Activated naive CD8-positive, alpha-beta T cell treated with anti-CD3 and anti-CD28 coated beads for 36 hours (primary cell): Measurements from ENCODE around the gene OLFM1. TPM values are rescaled to one million over a fixed set of nuclear protein-coding genes. Genes with fewer than 3 reads are reported as not detected.

ENCODE experiments used
- DNase-seq: peaks from one replicate; pipeline ENCODE4 v3.0.0; 2021
- H3K27ac Mint-ChIP-seq: one replicate; pipeline ENCODE4 v1.8.0; 2022; ENCODE audit warnings: mild to moderate bottlenecking, moderate library complexity, mixed read lengths
- H3K27me3 Mint-ChIP-seq: one replicate; pipeline ENCODE4 v1.8.0; 2022; ENCODE audit warnings: mild to moderate bottlenecking, mixed read lengths
- H3K36me3 Mint-ChIP-seq: one replicate; pipeline ENCODE4 v1.8.0; 2021; ENCODE audit warnings: mild to moderate bottlenecking, mixed read lengths
- H3K4me1 Mint-ChIP-seq: one replicate; pipeline ENCODE4 v1.8.0; 2021; ENCODE audit warnings: mixed read lengths
- H3K4me3 Mint-ChIP-seq: one replicate; pipeline ENCODE4 v1.8.0; 2022; ENCODE audit warnings: mild to moderate bottlenecking, moderate library complexity, mixed read lengths
- H3K9me3 Mint-ChIP-seq: one replicate; pipeline ENCODE4 v1.8.0; 2022; ENCODE audit warnings: mixed read lengths
- total RNA-seq, 2 experiments: library from RNA; stranded (reverse); gene quantifications; one replicate each; pipeline ENCODE4 v1.2.3, GENCODE V29; 2021

The OLFM1 gene
- total RNA-seq, 2 experiments from 2014 or later, result not detected

- Mint-ChIP-seq H3K4me1 (peaks cover 3% of the 10 kb centered on the region), H3K27me3 (peaks cover 55% of the 10 kb centered on the region), H3K4me3 (no peak overlapping the region), H3K9me3 (no peaks in the 10 kb centered on the region), H3K27ac (no peak overlapping the region), H3K36me3 (no peaks in the 10 kb centered on the region)
- no peak for DNase-seq
Measured at GRCh38 chr9:135087899-135088347, 455 bp downstream of the OLFM1 start.

GRCh38 chr9:135088348-135088978 lies 995 bp downstream of the OLFM1 start:
- no peak for DNase-seq
- no peaks in the 10 kb centered on the region for H3K9me3 Mint-ChIP-seq
- H3K36me3 Mint-ChIP-seq, result no peaks in the 10 kb centered on the region
- peaks cover 3% of the 10 kb centered on the region for H3K4me1 Mint-ChIP-seq
- H3K27me3 Mint-ChIP-seq, result peaks cover 51% of the 10 kb centered on the region
- no peak overlapping the region for H3K4me3 Mint-ChIP-seq
- no peak overlapping the region for H3K27ac Mint-ChIP-seq

- Mint-ChIP-seq H3K4me1 (peaks cover 3% of the 10 kb centered on the region), H3K36me3 (no peaks in the 10 kb centered on the region), H3K4me3 (no peak overlapping the region), H3K27me3 (peaks cover 49% of the 10 kb centered on the region), H3K27ac (no peak overlapping the region), H3K9me3 (no peaks in the 10 kb centered on the region)
- no peak for DNase-seq
Measured at GRCh38 chr9:135088979-135089847, 1.7 kb downstream of the OLFM1 start.

GRCh38 chr9:135090081-135090480 lies 2.6 kb downstream of the OLFM1 start:
- H3K27ac Mint-ChIP-seq, result no peak overlapping the region
- H3K36me3 Mint-ChIP-seq, result no peaks in the 10 kb centered on the region
- H3K4me1 Mint-ChIP-seq, result peaks cover 3% of the 10 kb centered on the region
- peaks cover 44% of the 10 kb centered on the region for H3K27me3 Mint-ChIP-seq
- DNase-seq, result no peak
- no peak overlapping the region for H3K4me3 Mint-ChIP-seq
- no peaks in the 10 kb centered on the region for H3K9me3 Mint-ChIP-seq

- Mint-ChIP-seq H3K36me3 (no peaks in the 10 kb centered on the region), H3K27me3 (peaks cover 39% of the 10 kb centered on the region), H3K27ac (no peak overlapping the region), H3K4me3 (no peak overlapping the region), H3K4me1 (peaks cover 3% of the 10 kb centered on the region), H3K9me3 (no peaks in the 10 kb centered on the region)
- DNase-seq, result no peak
Measured at GRCh38 chr9:135090547-135090946, 3.1 kb downstream of the OLFM1 start.

- no peaks in the 10 kb centered on the region for H3K9me3 Mint-ChIP-seq
- H3K4me1 Mint-ChIP-seq, result no peaks in the 10 kb centered on the region
- H3K4me3 Mint-ChIP-seq, result no peak overlapping the region
- no peak overlapping the region for H3K27ac Mint-ChIP-seq
- no peaks in the 10 kb centered on the region for H3K36me3 Mint-ChIP-seq
- DNase-seq, result no peak
- H3K27me3 Mint-ChIP-seq, result peaks cover 33% of the 10 kb centered on the region
Measured at GRCh38 chr9:135091545-135091944, 4.1 kb downstream of the OLFM1 start.

- H3K36me3 Mint-ChIP-seq, result no peaks in the 10 kb centered on the region
- H3K27me3 Mint-ChIP-seq, result peaks cover 40% of the 10 kb centered on the region
- DNase-seq, result no peak
- no peak overlapping the region for H3K4me3 Mint-ChIP-seq
- H3K9me3 Mint-ChIP-seq, result no peaks in the 10 kb centered on the region
- H3K4me1 Mint-ChIP-seq, result no peaks in the 10 kb centered on the region
- no peak overlapping the region for H3K27ac Mint-ChIP-seq
Measured at GRCh38 chr9:135093111-135093510, 5.6 kb downstream of the OLFM1 start.

- Mint-ChIP-seq H3K27ac (no peak overlapping the region), H3K36me3 (no peaks in the 10 kb centered on the region), H3K27me3 (peaks cover 42% of the 10 kb centered on the region), H3K9me3 (no peaks in the 10 kb centered on the region), H3K4me1 (no peaks in the 10 kb centered on the region), H3K4me3 (no peak overlapping the region)
- DNase-seq, result no peak
Measured at GRCh38 chr9:135093911-135094584, 6.6 kb downstream of the OLFM1 start.

GRCh38 chr9:135095470-135096407 lies 8.3 kb downstream of the OLFM1 start:
- Mint-ChIP-seq H3K9me3 (no peaks in the 10 kb centered on the region), H3K4me3 (no peak overlapping the region), H3K36me3 (no peaks in the 10 kb centered on the region), H3K27ac (no peak overlapping the region), H3K4me1 (no peaks in the 10 kb centered on the region), H3K27me3 (peaks cover 42% of the 10 kb centered on the region)
- DNase-seq, result no peak

- Mint-ChIP-seq H3K4me1 (no peaks in the 10 kb centered on the region), H3K27me3 (peaks cover 44% of the 10 kb centered on the region), H3K36me3 (no peaks in the 10 kb centered on the region), H3K4me3 (no peak overlapping the region), H3K27ac (no peak overlapping the region), H3K9me3 (no peaks in the 10 kb centered on the region)
- DNase-seq, result no peak
Measured at GRCh38 chr9:135096408-135096895, 9.0 kb downstream of the OLFM1 start.

- DNase-seq, result no peak
- Mint-ChIP-seq H3K4me3 (no peak overlapping the region), H3K27ac (no peak overlapping the region), H3K4me1 (no peaks in the 10 kb centered on the region), H3K9me3 (no peaks in the 10 kb centered on the region), H3K27me3 (peaks cover 47% of the 10 kb centered on the region), H3K36me3 (no peaks in the 10 kb centered on the region)
Measured at GRCh38 chr9:135098400-135099105, 11.1 kb downstream of the OLFM1 start.

- Mint-ChIP-seq H3K36me3 (no peaks in the 10 kb centered on the region), H3K4me1 (no peaks in the 10 kb centered on the region), H3K4me3 (no peak overlapping the region), H3K9me3 (no peaks in the 10 kb centered on the region), H3K27me3 (peaks cover 52% of the 10 kb centered on the region), H3K27ac (no peak overlapping the region)
- no peak for DNase-seq
Measured at GRCh38 chr9:135099574-135099973, 12.1 kb downstream of the OLFM1 start.

GRCh38 chr9:135100241-135100681 lies 12.8 kb downstream of the OLFM1 start:
- no peaks in the 10 kb centered on the region for H3K9me3 Mint-ChIP-seq
- no peak overlapping the region for H3K27ac Mint-ChIP-seq
- DNase-seq, result no peak
- H3K4me1 Mint-ChIP-seq, result no peaks in the 10 kb centered on the region
- H3K27me3 Mint-ChIP-seq, result peaks cover 57% of the 10 kb centered on the region
- no peak overlapping the region for H3K4me3 Mint-ChIP-seq
- no peaks in the 10 kb centered on the region for H3K36me3 Mint-ChIP-seq
